ENCODE data around the gene PAMR1.
A peak's percentile ranks its signal among the peaks of the same experiment; 100 is the strongest.

PAMR1 gene

GRCh38 chr11:35525501-35526175, at the start of gene PAMR1:
Gene PAMR1 (minus strand): TSS chr11:35525616. CDS start chr11:35525585, 31 bp downstream.
- Histone ChIP-seq H3K9ac (ENCODE audit: insufficient read length, low read depth) (peak within 1 kb of the TSS; percentile 72), H3K27me3 (ENCODE audit: insufficient read depth, insufficient read length) (peaks cover 23% of the 10 kb centered on the region), H3K4me3 (ENCODE audit: insufficient read length, low read depth) (peak within 1 kb of the TSS; percentile 56), H3K9me3 (ENCODE audit: insufficient read depth, low read length) (no peaks in the 10 kb centered on the region), H3K4me1 (ENCODE audit: insufficient read depth, insufficient read length) (peaks cover 6% of the 10 kb centered on the region), H3K36me3 (ENCODE audit: insufficient read depth, insufficient read length, low read length) (no peaks in the 10 kb centered on the region)
- DNase-seq (ENCODE audit: low read depth, low spot score), result no peak
- TF ChIP-seq ZNF274 (IDR thresholded peaks at IDR 0.05; ENCODE audit: low read depth, low read length) (no peak), YY1 (IDR thresholded peaks at IDR 0.05; ENCODE audit: insufficient read depth, insufficient read length) (no peak), SUZ12 (IDR thresholded peaks at IDR 0.05; ENCODE audit: extremely low read depth, insufficient read depth, insufficient read length) (no peak)

GRCh38 chr11:35571696-35572095, 46.3 kb upstream of the PAMR1 start:
- no peak overlapping the region for H3K9ac ChIP-seq (ENCODE audit: insufficient read length, low read depth)
- H3K36me3 ChIP-seq (ENCODE audit: insufficient read depth, insufficient read length, low read length), result no peaks in the 10 kb centered on the region
- H3K4me3 ChIP-seq (ENCODE audit: insufficient read length, low read depth), result no peak overlapping the region
- DNase-seq (ENCODE audit: low read depth, low spot score), result no peak
- TF ChIP-seq ZNF274 (IDR thresholded peaks at IDR 0.05; ENCODE audit: low read depth, low read length) (no peak), SUZ12 (IDR thresholded peaks at IDR 0.05; ENCODE audit: extremely low read depth, insufficient read depth, insufficient read length) (no peak), YY1 (IDR thresholded peaks at IDR 0.05; ENCODE audit: insufficient read depth, insufficient read length) (no peak)
- H3K9me3 ChIP-seq (ENCODE audit: insufficient read depth, low read length), result no peaks in the 10 kb centered on the region; the same call in 1 of the 2 replicates
- H3K4me1 ChIP-seq (ENCODE audit: insufficient read depth, insufficient read length), result peaks cover 3% of the 10 kb centered on the region
- no peaks in the 10 kb centered on the region for H3K27me3 ChIP-seq (ENCODE audit: insufficient read depth, insufficient read length)

- Histone ChIP-seq H3K4me3 (ENCODE audit: insufficient read length, low read depth) (no peak overlapping the region), H3K4me1 (ENCODE audit: insufficient read depth, insufficient read length) (peaks cover 3% of the 10 kb centered on the region), H3K9me3 (ENCODE audit: insufficient read depth, low read length) (no peaks in the 10 kb centered on the region), H3K27me3 (ENCODE audit: insufficient read depth, insufficient read length) (no peaks in the 10 kb centered on the region), H3K9ac (ENCODE audit: insufficient read length, low read depth) (no peak overlapping the region), H3K36me3 (ENCODE audit: insufficient read depth, insufficient read length, low read length) (no peaks in the 10 kb centered on the region)
- no peak for DNase-seq (ENCODE audit: low read depth, low spot score)
- TF ChIP-seq SUZ12 (IDR thresholded peaks at IDR 0.05; ENCODE audit: extremely low read depth, insufficient read depth, insufficient read length), result no peak
- TF ChIP-seq YY1 (IDR thresholded peaks at IDR 0.05; ENCODE audit: insufficient read depth, insufficient read length), result no peak
- TF ChIP-seq ZNF274 (IDR thresholded peaks at IDR 0.05; ENCODE audit: low read depth, low read length), result no peak
Measured at GRCh38 chr11:35567737-35568465, 42.5 kb upstream of the PAMR1 start.

- no peak for DNase-seq (ENCODE audit: low read depth, low spot score)
- TF ChIP-seq SUZ12 (IDR thresholded peaks at IDR 0.05; ENCODE audit: extremely low read depth, insufficient read depth, insufficient read length) (no peak), ZNF274 (IDR thresholded peaks at IDR 0.05; ENCODE audit: low read depth, low read length) (no peak), YY1 (IDR thresholded peaks at IDR 0.05; ENCODE audit: insufficient read depth, insufficient read length) (no peak)
- no peaks in the 10 kb centered on the region for H3K36me3 ChIP-seq (ENCODE audit: insufficient read depth, insufficient read length, low read length)
- no peak overlapping the region for H3K9ac ChIP-seq (ENCODE audit: insufficient read length, low read depth)
- H3K27me3 ChIP-seq (ENCODE audit: insufficient read depth, insufficient read length), result no peaks in the 10 kb centered on the region
- peaks cover 3% of the 10 kb centered on the region for H3K4me1 ChIP-seq (ENCODE audit: insufficient read depth, insufficient read length)
- H3K9me3 ChIP-seq (ENCODE audit: insufficient read depth, low read length), result no peaks in the 10 kb centered on the region
- no peak overlapping the region for H3K4me3 ChIP-seq (ENCODE audit: insufficient read length, low read depth)
Measured at GRCh38 chr11:35566885-35567284, 41.5 kb upstream of the PAMR1 start.

GRCh38 chr11:35566181-35566580, 40.8 kb upstream of the PAMR1 start:
- no peak overlapping the region for H3K9ac ChIP-seq (ENCODE audit: insufficient read length, low read depth)
- H3K27me3 ChIP-seq (ENCODE audit: insufficient read depth, insufficient read length), result no peaks in the 10 kb centered on the region
- H3K9me3 ChIP-seq (ENCODE audit: insufficient read depth, low read length), result no peaks in the 10 kb centered on the region
- no peaks in the 10 kb centered on the region for H3K36me3 ChIP-seq (ENCODE audit: insufficient read depth, insufficient read length, low read length)
- TF ChIP-seq ZNF274 (IDR thresholded peaks at IDR 0.05; ENCODE audit: low read depth, low read length), result no peak
- no peak for TF ChIP-seq SUZ12 (IDR thresholded peaks at IDR 0.05; ENCODE audit: extremely low read depth, insufficient read depth, insufficient read length)
- TF ChIP-seq YY1 (IDR thresholded peaks at IDR 0.05; ENCODE audit: insufficient read depth, insufficient read length), result no peak
- H3K4me3 ChIP-seq (ENCODE audit: insufficient read length, low read depth), result no peak overlapping the region
- DNase-seq (ENCODE audit: low read depth, low spot score), result no peak
- H3K4me1 ChIP-seq (ENCODE audit: insufficient read depth, insufficient read length), result peaks cover 3% of the 10 kb centered on the region

- no peak overlapping the region for H3K4me3 ChIP-seq (ENCODE audit: insufficient read length, low read depth)
- peaks cover 3% of the 10 kb centered on the region for H3K4me1 ChIP-seq (ENCODE audit: insufficient read depth, insufficient read length)
- H3K27me3 ChIP-seq (ENCODE audit: insufficient read depth, insufficient read length), result no peaks in the 10 kb centered on the region
Measured at GRCh38 chr11:35564245-35564595, 38.8 kb upstream of the PAMR1 start.

More at GRCh38 chr11:35564245-35564595, 38.8 kb upstream of the PAMR1 start:
- Histone ChIP-seq H3K36me3 (ENCODE audit: insufficient read depth, insufficient read length, low read length) (no peaks in the 10 kb centered on the region), H3K9me3 (ENCODE audit: insufficient read depth, low read length) (no peaks in the 10 kb centered on the region), H3K9ac (ENCODE audit: insufficient read length, low read depth) (no peak overlapping the region)
- TF ChIP-seq SUZ12 (IDR thresholded peaks at IDR 0.05; ENCODE audit: extremely low read depth, insufficient read depth, insufficient read length) (no peak), ZNF274 (IDR thresholded peaks at IDR 0.05; ENCODE audit: low read depth, low read length) (no peak), YY1 (IDR thresholded peaks at IDR 0.05; ENCODE audit: insufficient read depth, insufficient read length) (no peak)
- DNase-seq (ENCODE audit: low read depth, low spot score), result no peak

Data from NT2/D1 (cell line).